Parathyroid adenoma (tissue), 2 donors: ENCODE results near the gene MMRN1.
A peak's percentile ranks its signal among the peaks of the same experiment; 100 is the strongest.

Experiments used
- H2AFZ ChIP-seq: fragments of 300-600 bp; sonication (generic); one replicate; pipeline ENCODE4 v1.7.0; 2017; ENCODE audit warnings: antibody characterized with exemption, mild to moderate bottlenecking
- H3K27ac ChIP-seq: fragments of 300-600 bp; sonication (generic); one replicate; pipeline ENCODE4 v1.7.0; 2017
- H3K27me3 ChIP-seq: fragments of 300-600 bp; sonication (generic); one replicate; pipeline ENCODE4 v1.7.0; 2017; ENCODE audit warnings: low read length; ENCODE audit not compliant: control insufficient read depth, insufficient read depth
- H3K36me3 ChIP-seq: fragments of 300-600 bp; sonication (generic); one replicate; pipeline ENCODE4 v1.7.0; 2017; ENCODE audit warnings: low read length; ENCODE audit not compliant: control insufficient read depth, insufficient read depth
- H3K4me1 ChIP-seq: fragments of 300-600 bp; sonication (generic); one replicate; pipeline ENCODE4 v1.7.0; 2017; ENCODE audit warnings: control low read depth
- H3K4me2 ChIP-seq: fragments of 300-600 bp; sonication (generic); one replicate; pipeline ENCODE4 v1.7.0; 2017; ENCODE audit warnings: low read length
- H3K4me3 ChIP-seq: fragments of 300-600 bp; sonication (generic); one replicate; pipeline ENCODE4 v1.7.0; 2017; ENCODE audit warnings: low read depth, low read length
- H3K79me2 ChIP-seq: fragments of 300-600 bp; sonication (generic); one replicate; pipeline ENCODE4 v1.7.0; 2017; ENCODE audit warnings: control low read depth
- H3K9ac ChIP-seq: fragments of 300-600 bp; sonication (generic); one replicate; pipeline ENCODE4 v1.7.0; 2017; ENCODE audit warnings: mild to moderate bottlenecking
- H3K9me3 ChIP-seq: fragments of 300-600 bp; sonication (generic); one replicate; pipeline ENCODE4 v1.7.0; 2017; ENCODE audit warnings: low read length; ENCODE audit not compliant: control insufficient read depth
- CTCF ChIP-seq: fragments of 300-600 bp; sonication (generic); IDR thresholded peaks from one replicate; pipeline ENCODE4 v1.7.0; 2017; ENCODE audit warnings: antibody characterized with exemption, mild to moderate bottlenecking
- donor health status: primary hyperparathyroidism.

MMRN1 gene

GRCh38 chr4:89915937-89916336 is 21.3 kb downstream of the MMRN1 start:
- H3K4me2 ChIP-seq, result peak overlapping the region; percentile 40
- H3K27ac ChIP-seq, result no peak overlapping the region
- H3K27me3 ChIP-seq, result no peaks in the 10 kb centered on the region
- H3K4me3 ChIP-seq, result no peak overlapping the region
- no peaks in the 10 kb centered on the region for H3K36me3 ChIP-seq
- H3K9ac ChIP-seq, result no peak overlapping the region
- no peaks in the 10 kb centered on the region for H3K9me3 ChIP-seq
- no peaks in the 10 kb centered on the region for H3K79me2 ChIP-seq
- TF ChIP-seq CTCF, result no peak
- H2AFZ ChIP-seq, result no peak overlapping the region
- H3K4me1 ChIP-seq, result no peaks in the 10 kb centered on the region

- no peak overlapping the region for H3K4me3 ChIP-seq
- H3K27me3 ChIP-seq, result no peaks in the 10 kb centered on the region
- no peak overlapping the region for H2AFZ ChIP-seq
- no peak overlapping the region for H3K9ac ChIP-seq
- no peaks in the 10 kb centered on the region for H3K4me1 ChIP-seq
- H3K9me3 ChIP-seq, result no peaks in the 10 kb centered on the region
- H3K36me3 ChIP-seq, result no peaks in the 10 kb centered on the region
- no peak for TF ChIP-seq CTCF
- H3K4me2 ChIP-seq, result no peak overlapping the region
- no peak overlapping the region for H3K27ac ChIP-seq
- no peaks in the 10 kb centered on the region for H3K79me2 ChIP-seq
Observed at GRCh38 chr4:89922848-89923416, 28.3 kb downstream of the MMRN1 start.

- no peak for TF ChIP-seq CTCF
- no peak overlapping the region for H3K9ac ChIP-seq
- no peaks in the 10 kb centered on the region for H3K27me3 ChIP-seq
Observed at GRCh38 chr4:89928838-89929237, 34.2 kb downstream of the MMRN1 start.

GRCh38 chr4:89929425-89930159 is 34.9 kb downstream of the MMRN1 start:
- no peak overlapping the region for H3K4me3 ChIP-seq
- H2AFZ ChIP-seq, result no peak overlapping the region
- no peaks in the 10 kb centered on the region for H3K27me3 ChIP-seq
- no peak overlapping the region for H3K9ac ChIP-seq
- no peaks in the 10 kb centered on the region for H3K36me3 ChIP-seq
- H3K9me3 ChIP-seq, result no peaks in the 10 kb centered on the region
- TF ChIP-seq CTCF, result no peak
- no peaks in the 10 kb centered on the region for H3K79me2 ChIP-seq
- H3K27ac ChIP-seq, result no peak overlapping the region
- no peaks in the 10 kb centered on the region for H3K4me1 ChIP-seq
- no peak overlapping the region for H3K4me2 ChIP-seq

More at GRCh38 chr4:89928838-89929237, 34.2 kb downstream of the MMRN1 start:
- Histone ChIP-seq H3K79me2 (no peaks in the 10 kb centered on the region), H3K4me2 (no peak overlapping the region), H2AFZ (no peak overlapping the region), H3K36me3 (no peaks in the 10 kb centered on the region), H3K27ac (no peak overlapping the region), H3K4me1 (no peaks in the 10 kb centered on the region), H3K4me3 (no peak overlapping the region), H3K9me3 (no peaks in the 10 kb centered on the region)

DNA sequence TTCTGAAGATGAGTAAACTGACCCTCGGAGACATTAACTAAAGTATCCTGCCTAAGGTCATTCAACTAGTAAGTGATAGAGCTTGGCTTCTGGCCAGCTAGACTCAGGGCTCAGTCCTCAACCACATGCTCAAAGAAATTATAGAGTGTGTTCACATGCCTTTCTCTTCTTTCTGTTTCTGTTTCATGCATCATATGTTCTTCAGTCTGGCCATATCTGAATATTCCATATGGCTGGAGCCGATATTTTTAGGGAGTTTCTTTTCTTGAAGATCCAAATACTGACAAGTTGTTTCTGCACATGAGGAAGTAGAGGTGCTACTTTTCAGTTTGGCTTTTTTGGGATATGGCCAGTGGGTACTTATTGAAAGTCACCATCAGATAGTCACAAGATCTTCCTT is 44.9 kb downstream of the MMRN1 start:
- H3K27me3 ChIP-seq, result no peaks in the 10 kb centered on the region
- H3K9me3 ChIP-seq, result no peaks in the 10 kb centered on the region
- no peaks in the 10 kb centered on the region for H3K4me1 ChIP-seq
- H3K79me2 ChIP-seq, result no peaks in the 10 kb centered on the region
- TF ChIP-seq CTCF, result no peak
- H3K27ac ChIP-seq, result no peak overlapping the region
- no peak overlapping the region for H3K4me2 ChIP-seq
- H2AFZ ChIP-seq, result no peak overlapping the region
- no peak overlapping the region for H3K9ac ChIP-seq
- no peaks in the 10 kb centered on the region for H3K36me3 ChIP-seq
- H3K4me3 ChIP-seq, result no peak overlapping the region
